HG02840 (cell line): ENCODE data around the gene MANEAL.

Experiments used
- ATAC-seq: cut with Tn5 transposase; IDR thresholded peaks from one replicate; pipeline ENCODE4 v1.9.1; 2021; ENCODE audit warnings: mild to moderate bottlenecking, moderate library complexity, moderate number of reproducible peaks; ENCODE audit not compliant: unreplicated experiment, low FRiP score

The MANEAL gene

DNA sequence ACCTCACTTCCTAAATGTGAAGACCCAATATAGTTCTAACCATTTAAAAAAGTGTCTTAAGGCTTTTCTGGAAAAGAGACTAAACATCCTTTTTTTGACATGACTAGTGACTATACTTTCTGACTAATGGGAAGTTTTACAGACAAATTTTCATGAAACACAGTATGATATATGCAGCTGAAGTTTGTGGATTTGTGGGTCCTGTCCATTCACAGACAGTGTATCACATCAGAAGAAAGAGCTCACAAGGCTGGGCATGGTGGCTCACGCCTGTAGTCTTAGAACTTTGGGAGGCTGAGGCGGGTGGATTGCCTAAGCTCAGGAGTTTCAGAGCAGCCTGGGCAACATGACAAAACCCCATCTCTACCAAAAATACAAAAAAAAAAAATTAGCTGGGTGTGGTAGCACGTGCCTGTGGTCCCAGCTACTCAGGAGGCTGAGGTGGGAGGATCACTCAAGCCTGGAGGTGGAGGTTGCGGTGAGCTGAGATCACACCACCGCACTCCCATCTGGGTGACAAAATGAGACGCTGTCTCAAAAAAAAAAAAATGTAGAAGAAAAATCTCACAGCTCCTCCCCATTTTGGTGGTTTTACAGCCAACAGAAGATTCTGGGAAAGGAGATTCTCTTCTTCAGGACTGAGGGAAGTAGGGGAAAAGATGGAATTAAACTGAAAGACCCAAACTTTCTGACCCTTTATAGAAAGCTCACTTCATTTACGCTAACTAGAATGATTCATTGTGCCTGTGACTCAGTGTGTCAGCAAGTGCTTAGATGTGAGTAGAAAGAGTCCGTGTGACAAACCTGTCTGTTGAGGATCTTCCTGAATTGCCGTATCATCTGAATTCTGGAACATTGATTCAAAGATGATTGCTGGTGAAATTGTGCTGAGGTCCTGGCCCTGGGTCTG, 29.5 kb downstream of the MANEAL start:
- no peak for ATAC-seq

DNA sequence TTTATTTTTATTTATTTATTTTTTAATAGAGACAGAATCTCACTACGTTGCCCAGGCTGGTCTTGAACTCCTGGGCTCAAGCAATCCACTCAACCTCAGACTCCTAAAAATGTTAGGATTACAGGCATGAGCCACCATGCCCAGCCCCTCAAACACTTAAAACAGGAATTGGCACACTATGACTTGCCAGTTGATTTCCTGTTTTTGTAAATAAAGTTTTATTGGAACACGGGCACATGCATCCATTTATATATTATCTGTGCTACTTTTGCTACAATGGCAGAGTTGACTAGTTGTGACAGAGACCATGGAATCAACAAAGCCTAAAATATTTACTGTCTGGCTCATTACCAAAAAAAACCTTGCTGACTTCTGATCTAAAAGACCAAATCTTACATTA, 30.4 kb downstream of the MANEAL start:
- ATAC-seq = no peak

DNA sequence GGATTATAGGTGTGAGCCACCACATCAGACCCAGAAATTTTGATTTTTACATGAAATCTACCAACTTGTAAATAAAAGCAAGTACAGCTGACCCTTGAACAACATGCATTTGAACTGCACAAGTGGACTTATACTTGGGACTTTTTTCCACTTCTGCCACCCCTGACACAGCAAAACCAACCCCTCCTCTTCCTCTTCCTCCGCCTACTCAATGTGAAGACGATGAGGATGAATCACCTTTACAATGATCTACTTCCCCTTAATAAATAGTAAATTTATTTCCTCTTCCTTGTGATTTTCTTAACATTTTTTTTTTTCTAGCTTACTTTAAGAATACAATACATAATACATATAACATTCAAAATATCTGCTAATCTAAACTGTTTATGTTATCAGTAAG, 31.9 kb downstream of the MANEAL start:
- no peak for ATAC-seq

DNA sequence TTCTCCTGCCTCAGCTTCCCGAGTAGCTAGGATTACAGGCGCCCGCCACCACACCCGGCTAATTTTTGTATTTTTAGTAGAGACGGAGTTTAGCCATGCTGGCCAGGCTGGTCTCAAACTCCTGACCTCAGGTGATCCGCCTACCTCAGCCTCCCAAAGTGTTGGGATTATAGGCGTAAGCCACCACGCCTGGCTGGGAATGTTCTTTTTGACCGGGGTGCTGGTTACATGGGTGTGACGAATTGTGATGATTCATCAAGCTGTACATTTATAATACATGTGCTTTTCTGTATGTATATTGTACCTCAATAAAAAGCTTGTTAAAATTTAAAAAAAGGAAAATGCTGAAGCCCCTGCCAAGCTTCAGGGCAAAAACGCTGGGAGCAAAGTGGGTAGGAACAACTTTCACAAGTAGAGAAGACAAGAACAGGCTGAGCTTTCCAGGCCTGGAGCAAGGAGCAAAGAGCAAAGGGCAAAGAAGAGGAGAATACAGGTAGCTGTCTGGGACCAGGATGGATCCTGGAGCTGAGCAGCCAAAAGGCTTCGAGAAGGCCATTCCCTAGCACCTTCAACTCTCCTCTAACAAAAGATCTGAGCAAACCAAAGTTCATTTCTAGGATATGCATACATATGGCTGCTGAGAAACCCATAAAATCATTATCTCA, 34.9 kb downstream of the MANEAL start:
- no peak for ATAC-seq

DNA sequence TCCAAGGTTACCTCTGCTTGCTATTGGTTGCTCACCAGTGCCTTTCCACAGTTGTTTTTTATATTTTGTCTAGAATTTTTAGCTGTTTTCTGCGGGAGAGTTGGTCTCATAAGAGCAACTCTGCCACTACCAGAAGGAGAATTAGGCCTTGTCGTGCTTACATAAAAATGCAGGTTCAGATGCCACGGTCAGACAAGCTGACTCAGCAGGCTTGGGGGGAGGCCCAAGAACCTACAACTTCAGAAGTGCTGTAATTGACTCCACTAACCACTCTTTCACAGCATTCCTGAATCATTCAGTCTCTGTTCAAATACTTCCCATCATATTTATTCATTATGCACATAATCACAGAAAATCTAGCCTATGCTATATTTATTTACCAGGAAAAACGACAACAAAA, 37.5 kb downstream of the MANEAL start:
- ATAC-seq = no peak

DNA sequence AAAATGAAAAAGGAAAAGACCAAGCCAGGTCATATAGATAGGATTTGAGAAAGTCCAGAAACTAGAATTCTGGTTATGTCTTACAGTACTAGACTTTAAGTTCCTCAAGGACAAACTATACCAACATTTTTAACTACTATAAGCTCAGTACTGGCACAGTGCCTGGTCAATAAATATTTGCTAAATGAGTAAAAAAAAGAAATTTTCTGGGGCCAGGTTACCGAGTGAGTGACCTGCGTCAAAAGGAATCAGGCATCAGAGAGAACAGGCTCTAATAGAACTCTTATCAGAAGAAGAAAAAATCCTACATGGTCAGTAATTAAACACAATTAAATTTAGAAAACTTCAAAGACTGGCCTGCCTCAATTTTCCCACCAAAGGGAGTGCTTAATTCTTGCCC, 38.2 kb downstream of the MANEAL start:
- no peak for ATAC-seq

DNA sequence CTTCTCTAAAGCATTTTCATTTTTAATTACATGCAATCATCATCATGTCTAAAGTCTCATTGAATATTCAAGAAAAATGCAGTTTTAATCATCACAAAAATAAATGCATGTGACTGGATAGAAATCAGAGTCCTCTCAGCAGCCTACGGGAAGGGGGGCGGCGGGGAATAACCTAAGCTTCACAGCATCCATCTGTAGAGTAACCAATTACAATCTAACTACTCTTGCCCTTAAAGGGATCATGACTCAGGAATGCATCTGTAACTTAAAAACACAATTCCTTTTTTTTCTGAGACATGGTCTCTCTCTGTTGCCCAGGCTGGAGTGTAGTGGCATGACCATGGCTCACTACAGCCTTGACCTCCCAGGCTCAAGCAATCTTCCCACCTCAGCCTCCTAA, 43.1 kb downstream of the MANEAL start:
- no peak for ATAC-seq

DNA sequence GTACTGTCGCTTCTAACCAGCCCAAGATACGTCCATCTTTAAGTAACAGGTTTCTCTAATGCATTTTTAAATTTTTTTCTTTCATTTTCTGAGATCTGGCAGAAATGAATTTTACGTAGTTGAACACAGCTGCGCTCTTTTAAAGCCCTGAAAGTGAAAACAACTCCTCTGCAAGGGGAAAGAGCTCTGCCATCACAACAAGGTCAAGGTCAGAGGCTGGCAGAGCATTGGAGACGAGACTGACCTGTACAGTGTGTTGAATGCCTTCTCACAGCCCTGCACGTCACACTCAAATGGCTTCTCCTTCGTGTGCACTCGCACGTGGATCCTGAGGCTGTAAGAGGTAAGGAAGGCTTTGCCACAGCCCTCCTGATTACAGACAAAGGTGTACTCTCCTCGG, 46.0 kb downstream of the MANEAL start:
- ATAC-seq = no peak

DNA sequence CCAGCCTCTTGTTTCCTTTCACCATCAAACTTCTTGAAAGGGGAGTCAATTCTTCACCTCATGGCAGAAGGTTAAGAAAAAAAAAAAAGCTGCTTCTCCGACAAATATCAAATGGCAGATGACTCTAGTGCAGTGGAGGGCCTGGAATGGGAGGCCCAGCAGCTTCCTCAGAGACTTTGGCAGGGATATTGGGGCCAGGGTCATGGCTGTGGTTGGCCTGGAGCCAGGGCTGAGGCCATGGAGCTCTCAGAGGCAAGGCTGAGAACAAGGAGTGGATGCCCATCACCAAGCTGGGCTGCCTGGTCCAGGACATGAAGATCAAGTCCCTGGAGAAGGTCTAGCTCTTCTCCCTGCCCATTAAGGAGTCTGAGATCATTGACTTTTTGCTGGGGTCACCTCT, 47.1 kb downstream of the MANEAL start:
- no peak for ATAC-seq

DNA sequence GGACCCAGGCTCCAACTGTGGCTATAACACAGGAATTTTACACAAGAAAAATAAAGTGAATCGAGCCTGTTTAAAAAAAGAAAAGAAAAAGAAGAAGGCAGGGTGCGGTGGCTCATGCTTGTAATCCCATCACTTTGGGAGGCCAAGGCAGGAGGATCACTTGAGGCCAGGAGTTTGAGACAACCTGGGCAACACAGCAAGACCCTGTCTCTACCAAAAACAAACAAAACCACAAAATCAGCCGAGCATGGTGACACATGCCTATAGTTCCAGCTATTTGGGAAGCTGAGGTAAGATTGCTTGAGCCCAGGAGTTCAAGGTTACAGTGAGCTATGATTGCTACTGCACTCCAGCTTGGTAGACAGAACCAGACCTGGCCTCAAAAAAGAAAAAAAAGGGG, 48.0 kb downstream of the MANEAL start:
- no peak for ATAC-seq

DNA sequence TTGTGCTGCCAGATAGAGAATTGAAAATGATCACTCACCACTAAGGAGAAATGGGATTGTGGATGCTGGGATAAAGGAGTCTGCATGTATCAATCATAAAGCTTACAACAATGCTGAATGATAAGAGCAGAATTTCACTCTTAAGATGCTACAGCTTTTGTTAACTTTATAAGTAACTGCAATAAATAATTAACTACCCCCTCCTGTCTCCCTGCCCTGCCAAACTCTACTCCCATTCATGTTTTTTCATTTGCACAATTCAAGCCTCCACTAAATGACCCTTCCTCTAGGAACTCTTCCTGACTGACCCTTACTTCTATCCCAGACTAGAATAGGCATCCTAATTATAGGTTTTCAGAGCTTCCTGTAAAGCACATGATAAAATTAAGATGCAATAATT, 50.9 kb downstream of the MANEAL start:
- ATAC-seq = no peak

DNA sequence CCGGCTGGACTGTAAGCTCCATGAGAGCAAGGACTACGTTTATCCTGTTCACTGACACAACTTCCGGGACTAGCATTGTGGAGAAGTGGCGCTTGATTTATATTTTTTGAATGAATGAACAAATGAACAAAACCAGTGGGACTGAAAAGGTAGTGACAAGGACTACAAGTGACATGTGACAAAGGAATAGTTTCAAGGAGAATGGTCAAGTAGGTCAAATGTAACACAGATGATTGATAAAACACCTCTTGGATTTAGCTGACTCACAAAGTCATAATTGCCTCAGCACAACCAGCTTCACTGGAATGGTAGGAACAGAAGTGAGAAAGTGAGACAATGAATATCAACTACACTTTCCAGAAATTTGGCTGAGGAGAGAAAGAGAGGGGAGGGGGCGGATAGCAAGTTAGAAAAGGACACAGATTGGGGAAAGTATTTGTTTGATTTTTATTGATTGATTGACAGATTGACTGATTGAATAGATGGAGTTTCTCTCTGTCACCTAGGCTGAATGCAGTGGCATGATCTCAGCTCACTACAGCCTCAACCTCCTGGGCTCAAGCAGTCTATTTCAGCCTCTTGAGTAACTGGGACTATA, 51.5 kb downstream of the MANEAL start:
- ATAC-seq = no peak

DNA sequence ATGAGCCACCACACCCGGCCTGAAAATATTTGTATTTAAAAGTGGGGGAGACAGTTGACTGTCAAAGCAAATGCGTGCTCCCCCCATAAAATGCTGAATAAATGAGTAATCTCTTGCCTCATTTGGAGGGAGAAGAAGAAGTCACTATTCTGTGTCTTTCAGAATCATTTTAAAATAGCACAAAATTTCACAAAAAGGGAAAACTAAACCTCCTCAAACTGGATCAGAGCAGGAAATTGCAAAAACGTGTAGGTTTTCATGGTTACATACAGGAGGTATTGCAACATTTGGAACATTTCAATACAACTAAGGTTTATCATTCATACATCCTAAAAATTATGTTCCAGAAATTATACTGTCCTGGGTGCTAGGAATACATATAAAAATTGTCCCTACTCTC, 52.1 kb downstream of the MANEAL start:
- ATAC-seq = no peak

DNA sequence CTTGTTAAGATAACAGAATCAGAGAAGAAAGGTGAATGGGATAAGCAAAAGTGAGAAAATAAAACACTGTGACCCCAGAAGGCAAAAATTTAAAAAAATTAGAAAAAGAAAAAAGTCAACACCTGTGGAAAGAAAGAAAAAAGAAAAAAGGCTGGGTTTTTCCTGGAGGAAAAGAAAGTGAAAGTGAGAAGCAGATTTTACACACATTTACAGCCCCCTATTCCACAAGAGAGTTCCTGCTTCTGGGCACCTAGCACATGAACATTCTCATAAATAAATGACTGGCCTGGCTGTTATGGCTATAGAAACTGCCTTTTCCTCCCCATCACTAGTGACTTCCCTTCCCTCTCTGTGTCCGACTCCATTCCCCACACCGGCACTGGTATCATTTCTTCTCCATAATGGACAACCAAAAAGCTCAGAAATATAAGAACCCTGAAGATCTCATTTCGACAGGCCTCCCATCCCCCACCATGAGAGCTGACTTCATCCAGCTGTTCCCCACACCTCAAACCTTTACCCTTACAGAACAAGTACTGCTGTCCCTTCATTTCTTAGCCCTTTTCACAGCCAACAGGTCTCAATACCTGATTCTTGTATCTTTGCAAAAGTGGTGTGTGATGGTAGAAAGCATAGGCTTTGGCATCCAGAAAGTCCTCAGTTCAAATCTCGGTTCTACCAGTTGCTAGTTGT, 53.1 kb downstream of the MANEAL start:
- ATAC-seq = no peak

DNA sequence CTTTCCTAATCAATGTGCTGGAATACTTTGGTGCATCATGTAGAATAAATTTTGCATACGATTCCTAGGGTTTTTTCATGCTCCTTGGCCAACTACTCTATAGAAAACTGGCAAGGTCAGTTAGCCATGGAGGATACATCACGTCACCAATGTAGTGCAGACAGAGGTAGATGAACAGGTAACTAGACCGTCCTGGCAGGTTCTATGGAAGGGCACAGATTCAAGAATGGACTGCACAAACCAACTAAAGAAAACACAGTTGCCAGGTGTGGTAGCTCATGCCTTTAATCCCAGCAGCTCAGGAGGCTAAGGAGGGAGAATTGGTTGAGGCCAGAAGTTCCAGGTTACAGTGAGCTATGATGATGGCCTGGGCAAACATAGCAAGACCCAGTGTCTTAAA, 55.8 kb downstream of the MANEAL start:
- no peak for ATAC-seq

DNA sequence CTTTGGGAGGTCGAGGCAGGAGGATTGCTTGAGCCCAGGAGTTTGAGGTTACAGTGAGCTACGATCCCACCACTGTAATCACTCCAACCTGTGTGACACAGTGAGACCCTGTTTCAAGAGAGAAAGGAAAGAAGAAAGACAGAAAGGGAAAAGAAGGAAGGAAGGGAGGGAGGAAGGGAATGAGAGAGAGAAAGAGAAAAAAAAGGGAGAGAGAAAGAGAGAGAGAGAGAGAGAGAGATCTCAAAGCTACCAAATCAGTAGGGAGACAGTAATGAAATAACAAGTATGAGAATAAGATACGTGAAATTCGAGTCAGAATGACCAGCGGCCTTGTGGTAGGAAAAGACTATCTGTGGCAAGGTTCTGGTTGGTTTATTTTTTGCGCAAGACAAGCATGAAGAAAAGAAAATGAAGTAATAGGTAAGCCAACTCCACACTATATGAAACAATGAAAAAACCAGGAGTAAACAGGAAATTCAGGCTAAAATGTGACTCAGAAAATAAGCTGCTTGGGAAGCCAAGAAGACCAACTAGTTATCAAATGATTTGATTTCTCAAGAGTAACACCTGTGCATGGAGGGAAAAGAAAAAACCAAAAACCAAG, 56.8 kb downstream of the MANEAL start:
- ATAC-seq = no peak
